HL-60 (cell line): ENCODE measurements around the gene DOCK6.

ENCODE experiments used
- CTCF ChIP-seq: IDR thresholded peaks from one replicate; pipeline ENCODE4 v1.5.1; 2011; ENCODE audit warnings: low read length, control low read depth, inconsistent platforms; ENCODE audit not compliant: insufficient read depth
- GABPA ChIP-seq: IDR thresholded peaks from 2 replicates; pipeline ENCODE4 v1.6.1; 2012; ENCODE audit warnings: low read depth
- POLR2AphosphoS5 ChIP-seq: IDR thresholded peaks from 2 replicates; pipeline ENCODE4 v1.6.1; 2012; ENCODE audit warnings: low read depth
- REST ChIP-seq: IDR thresholded peaks from 2 replicates; pipeline ENCODE4 v1.6.1; 2012; ENCODE audit warnings: low read depth; ENCODE audit not compliant: insufficient replicate concordance

- no peak for TF ChIP-seq CTCF
- TF ChIP-seq REST = no peak
- TF ChIP-seq GABPA = no peak
- no peak for TF ChIP-seq POLR2AphosphoS5
Measured at GRCh38 chr19:11200015-11200574, 62.2 kb downstream of the DOCK6 start.
